GM19099 (cell line): ENCODE data around the gene PDXK.

ENCODE experiments used
- POLR2A ChIP-seq: IDR thresholded peaks from 3 replicates; pipeline ENCODE4 v1.6.1; 2011; ENCODE audit warnings: low read depth; ENCODE audit not compliant: insufficient read length; ENCODE audit errors: extremely low read depth

Gene PDXK

DNA sequence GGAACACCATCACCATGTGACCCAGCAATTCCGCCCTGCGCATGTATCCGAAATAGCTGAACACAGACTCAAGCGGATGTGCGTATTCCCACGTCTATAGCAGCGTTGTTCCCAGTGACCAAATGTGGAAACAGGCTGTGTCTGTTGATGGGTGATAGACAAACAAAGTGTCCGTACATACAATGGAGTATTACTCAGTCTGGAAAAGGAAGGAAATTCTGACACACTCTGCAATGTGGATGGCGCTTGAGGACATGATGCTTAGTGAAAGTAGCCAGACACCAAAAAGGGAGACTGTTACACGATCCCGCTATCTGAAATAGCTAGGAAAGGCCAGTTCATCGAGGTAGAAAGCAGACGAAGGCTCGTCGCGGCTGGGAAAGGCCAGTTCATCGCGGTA, 25.8 kb downstream of the PDXK start:
- TF ChIP-seq POLR2A: no peak

DNA sequence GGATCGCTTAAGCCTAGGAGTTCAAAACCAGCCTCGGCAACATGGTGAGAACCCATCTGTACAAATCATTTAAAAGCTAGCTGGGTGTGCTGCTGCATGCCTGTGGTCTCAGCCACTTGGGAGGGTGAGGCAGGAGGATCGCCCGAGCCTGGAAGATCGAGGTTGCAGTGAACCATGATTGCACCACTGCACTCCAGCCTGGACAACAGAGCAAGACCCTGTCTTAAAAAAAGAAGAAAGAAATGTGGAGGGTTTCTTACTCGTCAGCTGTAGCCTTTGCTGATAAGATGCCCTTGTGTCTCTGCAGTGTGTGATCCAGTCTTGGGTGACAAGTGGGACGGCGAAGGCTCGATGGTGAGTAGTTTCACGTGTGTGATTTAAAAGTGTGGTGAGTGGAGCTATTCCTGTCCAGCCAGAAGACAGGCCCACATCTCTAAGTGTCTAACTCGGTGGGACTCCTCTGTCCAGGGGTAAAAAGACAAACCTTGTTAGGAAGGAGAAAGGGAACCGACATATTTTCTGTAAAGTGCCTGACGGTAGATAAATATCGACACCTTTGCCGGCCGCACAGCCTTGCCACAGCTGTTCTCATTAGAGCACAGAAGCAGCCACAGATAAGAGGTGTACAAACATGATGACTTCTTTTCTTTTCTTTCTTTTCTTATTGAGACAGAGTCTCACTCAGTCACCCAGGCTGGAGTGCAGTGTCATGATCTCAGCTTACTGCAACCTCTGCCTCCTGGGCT, 27.0 kb downstream of the PDXK start:
- TF ChIP-seq POLR2A: no peak

DNA sequence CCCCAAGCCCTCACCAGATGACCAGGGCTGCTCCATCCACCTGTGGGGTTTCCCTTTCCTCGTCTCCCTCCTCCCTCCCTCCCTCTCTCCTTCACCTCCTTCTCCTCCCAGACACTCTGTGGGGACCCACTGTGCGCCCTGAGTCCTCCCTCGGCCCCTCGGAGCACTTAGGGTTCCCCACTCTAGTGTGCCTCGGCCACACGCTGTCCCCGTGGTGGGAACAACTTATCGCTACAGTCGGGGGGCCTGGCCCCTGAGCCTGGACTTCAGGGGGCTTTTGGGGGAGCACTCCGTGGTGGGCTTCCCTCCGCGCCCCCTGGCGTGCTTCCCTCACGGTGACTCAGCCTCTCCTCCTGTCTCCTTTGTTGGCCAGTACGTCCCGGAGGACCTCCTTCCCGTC, 29.7 kb downstream of the PDXK start:
- no peak for TF ChIP-seq POLR2A

DNA sequence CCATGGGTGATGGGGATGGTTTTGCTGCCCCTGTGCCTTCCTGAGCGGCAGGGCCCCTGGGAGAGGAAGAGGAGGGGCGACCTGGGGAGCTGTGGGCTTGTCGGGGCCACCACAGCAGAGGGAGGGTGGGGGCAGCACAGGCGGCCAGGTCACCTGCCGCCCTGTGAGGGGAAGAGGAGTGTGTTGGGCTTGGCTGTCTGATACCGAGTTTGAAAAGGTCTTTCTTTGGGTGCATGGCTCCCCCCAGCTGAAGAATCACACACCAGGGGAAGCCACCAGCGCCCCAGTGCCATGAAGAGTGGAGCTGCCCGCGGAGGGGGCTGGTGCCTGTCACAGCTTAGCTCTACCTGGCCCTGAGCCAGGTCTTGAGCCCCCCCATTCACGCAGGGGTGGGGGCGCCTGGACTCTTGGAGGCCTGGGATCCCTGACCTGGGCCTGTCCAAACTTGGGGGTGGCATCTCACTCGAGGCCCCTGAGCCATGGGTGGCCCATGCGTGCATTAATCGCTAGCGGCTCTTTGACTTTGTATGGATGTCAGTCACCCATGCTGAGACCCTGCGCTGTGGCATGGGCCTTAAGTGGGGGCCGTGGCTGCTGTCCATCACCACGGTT, 30.8 kb downstream of the PDXK start:
- no peak for TF ChIP-seq POLR2A

DNA sequence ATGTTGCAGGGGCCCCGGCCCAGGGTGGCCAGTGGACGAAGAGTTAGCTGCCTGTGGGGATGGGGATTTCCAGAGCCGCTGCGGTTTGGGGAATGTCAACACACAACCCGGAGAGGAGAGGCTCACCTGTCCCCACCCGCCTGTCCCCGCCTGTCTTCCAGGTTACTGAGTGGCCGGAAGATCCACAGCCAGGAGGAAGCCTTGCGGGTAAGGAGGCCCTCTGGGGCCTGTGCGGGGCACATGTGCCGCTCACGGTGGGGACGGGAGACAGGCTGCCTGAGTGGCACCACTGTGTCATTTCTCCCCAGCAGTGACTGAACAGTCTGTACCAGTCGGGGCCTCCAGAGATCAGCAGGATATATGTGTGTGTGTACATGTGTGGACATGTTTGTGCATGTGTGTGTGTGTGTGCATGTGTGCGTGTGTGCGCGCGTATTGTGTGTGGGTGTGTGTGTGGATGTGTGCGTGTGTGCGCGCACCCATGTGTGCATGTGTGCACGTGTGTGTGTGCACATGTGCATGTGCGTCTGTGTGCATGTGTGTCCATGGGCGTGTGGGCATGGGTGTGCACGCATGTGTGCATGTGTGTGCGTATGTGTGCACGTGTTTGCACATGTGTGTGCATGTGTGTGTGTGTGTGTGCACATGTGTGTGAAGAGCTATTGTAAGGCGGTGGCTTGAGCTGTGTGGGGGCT, 31.6 kb downstream of the PDXK start:
- TF ChIP-seq POLR2A: no peak

DNA sequence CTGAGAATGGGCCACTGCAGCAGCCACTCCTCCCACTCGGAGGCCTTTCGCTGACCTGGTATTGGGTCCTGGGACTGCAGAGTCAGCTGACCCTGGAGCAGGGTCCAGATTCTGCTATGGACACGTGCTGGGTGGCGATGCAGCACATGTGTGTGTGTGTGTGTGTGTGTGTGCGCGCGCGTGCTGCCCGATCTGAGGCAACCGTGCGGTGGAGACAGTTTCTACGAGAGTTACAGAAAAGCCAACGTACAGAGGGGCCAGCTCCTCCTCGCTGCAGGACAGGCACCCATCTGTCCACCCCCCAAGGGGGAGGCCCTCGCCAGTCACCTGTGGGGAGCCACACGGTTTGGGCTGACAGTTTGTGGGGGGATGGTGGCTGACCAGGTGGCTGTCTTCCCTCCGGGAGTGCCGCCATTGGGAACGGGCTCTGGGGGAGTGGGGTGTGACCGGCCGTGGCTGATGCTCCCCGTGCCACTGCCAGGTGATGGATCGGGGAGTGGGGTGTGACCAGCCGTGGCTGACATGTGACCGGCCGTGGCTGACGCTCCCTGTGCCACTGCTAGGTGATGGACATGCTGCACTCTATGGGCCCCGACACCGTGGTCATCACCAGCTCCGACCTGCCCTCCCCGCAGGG, 33.1 kb downstream of the PDXK start:
- TF ChIP-seq POLR2A: no peak

DNA sequence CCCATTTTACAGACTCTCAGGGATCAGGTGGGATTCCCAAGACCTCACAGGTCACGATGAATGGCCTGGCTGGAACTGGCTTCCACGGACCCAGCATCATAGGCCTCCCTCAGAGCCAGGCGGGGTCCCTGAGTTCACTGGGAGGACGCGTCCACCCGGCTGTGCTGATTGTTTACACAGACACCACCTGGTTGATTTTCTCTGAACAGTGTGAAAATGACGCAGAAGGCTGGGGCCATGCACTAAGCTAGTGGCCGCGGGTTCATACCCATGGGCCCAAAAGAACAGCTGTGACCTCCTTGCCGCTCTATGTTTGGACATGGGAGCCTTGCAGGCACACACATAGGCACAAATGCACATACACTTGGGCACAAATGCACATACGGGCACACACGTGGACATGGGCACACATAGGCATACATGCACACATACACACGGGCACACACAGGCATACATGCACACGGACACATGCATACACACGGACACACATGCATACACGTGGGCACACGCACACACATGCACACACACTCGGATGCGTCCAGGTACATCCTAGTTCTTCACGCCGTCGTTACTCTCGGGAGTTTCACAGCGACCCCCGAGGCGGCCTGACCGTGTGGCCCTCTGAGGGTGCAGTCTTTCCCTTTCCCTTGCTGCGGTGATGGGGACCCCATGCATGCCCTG, 34.0 kb downstream of the PDXK start:
- no peak for TF ChIP-seq POLR2A

DNA sequence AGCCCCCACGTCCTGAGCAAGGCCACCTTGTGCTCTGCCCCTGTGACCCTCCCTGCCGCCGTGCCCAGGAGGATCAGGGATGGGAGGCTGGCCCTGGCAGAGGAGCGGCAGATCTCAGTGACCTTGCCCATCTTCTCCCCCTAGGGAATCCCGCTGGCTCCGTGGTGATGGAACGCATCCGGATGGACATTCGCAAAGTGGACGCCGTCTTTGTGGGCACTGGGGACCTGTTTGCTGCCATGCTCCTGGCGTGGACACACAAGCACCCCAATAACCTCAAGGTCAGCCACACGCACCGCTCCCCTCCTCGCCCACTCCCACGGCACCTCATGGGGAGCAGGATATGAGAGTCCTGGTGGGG, 34.5 kb downstream of the PDXK start:
- no peak for TF ChIP-seq POLR2A

DNA sequence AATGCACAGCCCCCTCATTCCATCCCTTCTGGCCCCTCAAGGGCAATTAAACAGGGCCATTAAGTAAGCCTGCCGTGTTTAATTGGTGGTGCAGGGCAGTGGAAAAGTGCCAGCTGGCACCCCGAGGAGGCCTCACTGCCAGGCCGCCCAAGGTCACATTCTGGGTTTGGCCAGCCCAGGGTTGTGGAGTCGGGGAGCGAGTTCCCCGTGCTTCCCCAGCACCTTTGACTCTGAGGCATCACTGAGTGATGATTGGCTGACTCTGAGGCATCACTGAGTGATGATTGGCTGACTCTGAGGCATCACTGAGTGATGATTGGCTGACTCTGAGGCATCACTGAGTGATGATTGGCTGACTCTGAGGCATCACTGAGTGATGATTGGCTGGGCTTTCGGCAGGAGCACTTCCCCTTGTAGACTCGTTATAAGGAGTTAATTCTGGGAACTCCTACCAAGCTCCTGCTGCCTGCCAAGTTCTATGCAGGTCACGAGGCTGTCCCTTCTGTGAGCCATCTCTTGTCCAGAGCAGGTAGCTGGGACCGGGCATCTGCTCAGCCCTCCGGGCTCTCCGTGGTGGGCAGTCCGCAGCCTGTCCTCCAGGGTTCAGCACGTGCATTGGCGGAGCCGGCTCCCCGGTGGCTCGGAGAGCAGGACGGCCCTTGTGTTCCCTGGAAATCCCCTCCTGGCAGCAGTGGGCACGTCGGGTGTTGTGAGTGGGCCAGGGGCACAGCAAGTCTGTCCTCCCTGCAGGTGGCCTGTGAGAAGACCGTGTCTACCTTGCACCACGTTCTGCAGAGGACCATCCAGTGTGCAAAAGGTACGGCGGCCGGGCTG, 36.2 kb downstream of the PDXK start:
- no peak for TF ChIP-seq POLR2A

DNA sequence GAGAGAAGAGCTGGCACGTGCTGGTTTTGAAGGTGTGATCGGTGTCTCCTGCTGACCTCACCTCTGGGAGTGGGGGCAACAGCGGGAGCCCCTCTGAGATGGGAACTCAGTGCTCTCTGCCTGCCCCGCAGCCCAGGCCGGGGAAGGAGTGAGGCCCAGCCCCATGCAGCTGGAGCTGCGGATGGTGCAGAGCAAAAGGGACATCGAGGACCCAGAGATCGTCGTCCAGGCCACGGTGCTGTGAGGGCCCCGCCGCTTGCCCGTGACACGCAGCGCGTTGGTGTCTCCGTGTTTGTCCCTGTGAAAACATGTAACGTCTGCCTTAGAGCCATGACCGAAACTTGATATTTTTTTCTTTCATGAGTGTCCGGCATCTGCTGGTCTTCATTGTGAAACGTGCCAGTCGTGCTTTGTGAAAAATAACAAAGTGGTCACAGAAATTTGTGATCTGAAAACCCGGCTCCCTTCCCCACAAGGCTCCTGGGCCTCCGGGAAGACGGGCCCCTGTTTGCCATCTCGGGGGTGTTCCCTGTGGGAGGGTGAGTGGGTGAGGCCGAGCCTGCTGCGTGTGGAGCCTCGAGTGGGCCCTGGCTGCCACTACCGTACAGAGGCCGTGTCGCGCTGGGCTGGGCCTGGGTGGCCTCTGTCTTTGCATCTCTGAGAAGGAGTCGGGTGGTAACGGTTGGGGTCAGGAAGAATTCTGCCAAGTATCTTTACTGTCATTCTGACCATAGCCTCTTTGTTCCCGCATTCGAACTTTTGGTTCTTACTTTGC, 37.1 kb downstream of the PDXK start:
- TF ChIP-seq POLR2A: no peak

DNA sequence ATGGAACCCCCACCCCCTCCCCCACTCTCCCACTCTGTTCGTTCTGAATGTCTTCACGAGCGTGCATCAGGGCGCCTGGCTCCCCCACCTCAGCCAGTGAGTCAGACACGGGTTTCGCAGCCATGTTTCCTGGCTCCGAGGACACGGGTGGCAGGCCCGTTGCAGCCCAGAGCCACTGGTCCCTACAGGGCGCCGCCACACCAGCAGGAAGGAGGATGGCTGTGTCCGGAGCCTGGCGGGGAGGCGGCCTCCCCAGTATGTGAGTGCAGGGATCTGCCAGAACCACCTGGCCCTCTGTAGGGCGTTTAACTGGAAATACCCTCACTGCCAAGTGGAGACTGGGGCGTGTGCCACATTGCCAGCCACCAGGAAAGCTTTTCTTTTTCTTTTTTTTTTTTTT, 38.7 kb downstream of the PDXK start:
- no peak for TF ChIP-seq POLR2A

DNA sequence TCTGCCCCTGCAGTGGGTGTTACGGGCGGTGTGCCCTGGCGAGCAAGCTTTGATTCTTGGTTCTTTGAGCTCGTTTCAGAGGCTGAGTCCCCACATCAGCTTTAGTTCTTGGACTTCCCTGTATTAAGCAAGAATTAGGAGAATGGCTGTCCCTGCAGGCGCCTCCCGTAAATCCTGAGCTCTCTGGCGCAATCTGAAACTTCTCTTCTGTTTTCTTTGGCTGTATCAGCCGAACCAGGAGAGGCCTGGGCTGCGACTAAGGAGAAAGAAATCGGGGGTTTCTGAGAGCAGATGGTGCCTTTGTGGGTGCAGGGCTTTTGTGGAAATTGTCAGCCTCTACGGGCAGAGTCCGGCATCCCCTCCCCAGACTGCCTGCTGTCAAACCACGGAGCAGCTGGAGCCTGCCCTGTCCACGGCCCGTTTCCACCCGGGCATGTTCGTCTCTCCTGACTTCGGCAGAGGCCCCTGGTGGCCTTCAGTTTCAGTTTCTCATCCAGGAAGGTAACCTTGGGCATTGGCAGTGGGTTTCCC, 39.2 kb downstream of the PDXK start:
- no peak for TF ChIP-seq POLR2A

DNA sequence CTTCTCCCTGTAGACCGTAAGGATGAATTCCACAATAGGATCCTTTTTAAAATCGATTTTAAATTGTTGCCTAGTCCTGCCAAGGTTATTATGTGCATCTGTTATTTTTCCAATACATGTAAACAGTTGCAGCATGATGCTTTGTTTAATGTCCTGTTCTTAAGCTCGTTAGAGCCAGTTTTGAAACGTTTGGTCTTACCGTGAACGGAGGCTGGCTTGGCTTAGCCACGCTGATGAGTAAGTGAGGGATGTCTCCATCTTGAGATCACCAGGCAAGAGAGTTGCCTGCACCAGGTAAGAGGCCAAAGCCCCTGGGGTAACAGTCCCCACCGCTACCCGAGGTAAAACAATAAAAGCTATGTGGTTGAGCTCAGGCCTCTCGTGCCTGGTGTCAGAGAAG, 39.9 kb downstream of the PDXK start:
- TF ChIP-seq POLR2A: no peak
